Diencephalon (tissue), 1 donor: ENCODE measurements around the gene LDHAL6B. TPM values are rescaled to one million over a fixed set of nuclear protein-coding genes. Genes with fewer than 3 reads are reported as not detected.

ENCODE experiments used
- small RNA-seq: library from RNA; depleted of rRNA; stranded (forward); fragments of <200 nt; gene quantifications from one replicate; pipeline ENCODE3, GENCODE V24; 2014
- total RNA-seq: library from RNA; depleted of rRNA; stranded (reverse); fragments of >200 nt; gene quantifications from one replicate; pipeline ENCODE4 v1.2.3, GENCODE V29; 2014

The LDHAL6B gene
- total RNA-seq = not detected

DNA sequence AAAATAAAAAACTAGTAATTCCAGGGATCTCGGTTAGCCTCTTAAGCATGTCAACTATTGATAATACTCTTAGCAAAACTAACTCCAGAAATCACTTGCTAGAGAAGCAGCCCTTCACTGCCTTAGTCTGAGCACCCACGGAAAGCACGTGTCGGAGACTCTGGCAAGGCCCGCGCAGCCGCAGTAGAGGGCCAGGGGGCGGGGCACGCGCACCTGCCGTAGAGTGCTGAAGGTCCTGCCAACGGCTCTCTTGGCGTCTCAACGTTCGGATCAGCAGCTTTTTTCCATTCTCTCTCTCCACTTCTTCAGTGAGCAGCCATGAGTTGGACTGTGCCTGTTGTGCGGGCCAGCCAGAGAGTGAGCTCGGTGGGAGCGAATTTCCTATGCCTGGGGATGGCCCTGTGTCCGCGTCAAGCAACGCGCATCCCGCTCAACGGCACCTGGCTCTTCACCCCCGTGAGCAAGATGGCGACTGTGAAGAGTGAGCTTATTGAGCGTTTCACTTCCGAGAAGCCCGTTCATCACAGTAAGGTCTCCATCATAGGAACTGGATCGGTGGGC lies at the start of gene LDHAL6B:
LDHAL6B (plus strand) TSS at position 221 of the 561 bp plus-strand sequence; CDS start at position 319, 98 bp downstream.

Small RNAs within 50 kb of the gene (small RNA-seq; reads per million reads assigned to genes)
- gene MIR2116 = not detected
- not detected for gene RNU4-80P

Other genes with a start within 250 kb of the LDHAL6B start
- gene RNF111, start 219.2 kb upstream of the LDHAL6B start, total RNA-seq = 39.4 TPM
- 11.8 TPM for gene CCNB2, start 101.7 kb upstream of the LDHAL6B start, total RNA-seq
- 13.8 TPM for gene MYO1E, start 166.0 kb downstream of the LDHAL6B start, total RNA-seq
- gene FAM81A, start 231.3 kb downstream of the LDHAL6B start, total RNA-seq = 22.6 TPM